CD14-positive monocyte (primary cell): ENCODE data around the gene BCOR. TPM values are rescaled to one million over a fixed set of nuclear protein-coding genes. Genes with fewer than 3 reads are reported as not detected.

Source experiments
- DNase-seq, 3 donors: peaks; one replicate each; pipeline ENCODE4 v3.0.0-alpha.2; 2011 to 2022
- H2AFZ ChIP-seq: 2 replicates; pipeline ENCODE4 v1.6.0; 2012; ENCODE audit warnings: mild to moderate bottlenecking, low read depth, low read length, inconsistent platforms; ENCODE audit not compliant: insufficient read depth, poor library complexity, severe bottlenecking
- H3K27ac ChIP-seq, 2 donors: 1 replicate in 1 of 2; 2 replicates in 1 of 2; pipeline ENCODE4 v1.5.1; 2012 to 2013; ENCODE audit warnings: low read length in 2 of 2, control low read depth in 1 of 2, inconsistent platforms in 1 of 2, low read depth in 1 of 2, mild to moderate bottlenecking in 1 of 2
- H3K27me3 ChIP-seq, 2 donors: one replicate each; pipeline versions ENCODE4 v1.6.0 to v1.6.1; 2011 to 2013; ENCODE audit warnings: low read length in 2 of 2; ENCODE audit not compliant: control insufficient read depth in 2 of 2, insufficient read depth in 2 of 2
- H3K36me3 ChIP-seq, 2 donors: replicated peaks in 1 of 2; 1 replicate in 1 of 2; 2 replicates in 1 of 2; pipeline versions ENCODE4 v1.5.1 to v1.6.1; 2012 to 2013; ENCODE audit warnings: low read length in 2 of 2, control low read depth in 1 of 2, inconsistent platforms in 1 of 2, mild to moderate bottlenecking in 1 of 2; ENCODE audit not compliant: insufficient read depth in 2 of 2, control insufficient read depth in 1 of 2
- H3K4me1 ChIP-seq, 2 donors: 1 replicate in 1 of 2; 2 replicates in 1 of 2; pipeline versions ENCODE4 v1.5.1 to v1.6.1; 2012 to 2013; ENCODE audit warnings: low read length in 2 of 2, control low read depth in 1 of 2, inconsistent platforms in 1 of 2, mild to moderate bottlenecking in 1 of 2, moderate library complexity in 1 of 2; ENCODE audit not compliant: insufficient read depth in 2 of 2, control insufficient read depth in 1 of 2
- H3K4me2 ChIP-seq: replicated peaks from 2 replicates; pipeline ENCODE3; 2012; ENCODE audit warnings: low read length, moderate library complexity, mild to moderate bottlenecking; ENCODE audit not compliant: poor library complexity, severe bottlenecking; ENCODE audit errors: extremely low read depth
- H3K4me3 ChIP-seq, 3 experiments: fragments of 200-600 bp in 1 of 3; sonication (generic) in 1 of 3; replicated peaks in 1 of 3; 1 replicate in 2 of 3; 2 replicates in 1 of 3; pipeline ENCODE4 v1.5.1; 2011 to 2013; ENCODE audit warnings: low read length in 3 of 3, mild to moderate bottlenecking in 3 of 3, control low read depth in 2 of 3, low read depth in 2 of 3, inconsistent platforms in 1 of 3, moderate library complexity in 1 of 3
- H3K79me2 ChIP-seq: 2 replicates; pipeline ENCODE4 v1.6.0; 2012; ENCODE audit warnings: mild to moderate bottlenecking, control low read depth, inconsistent platforms, low read length, moderate library complexity; ENCODE audit not compliant: insufficient read depth
- H3K9ac ChIP-seq: 2 replicates; pipeline ENCODE4 v1.6.0; 2017; ENCODE audit warnings: low read length, mild to moderate bottlenecking; ENCODE audit not compliant: insufficient read depth, poor library complexity, severe bottlenecking
- H3K9me3 ChIP-seq, 2 donors: replicated peaks in 1 of 2; 1 replicate in 1 of 2; 2 replicates in 1 of 2; pipeline versions ENCODE4 v1.5.1 to v1.6.1; 2012 to 2013; ENCODE audit warnings: low read length in 2 of 2, control low read depth in 1 of 2; ENCODE audit not compliant: control insufficient read depth in 1 of 2, insufficient read depth in 1 of 2
- H4K20me1 ChIP-seq: 2 replicates; pipeline ENCODE4 v1.6.0; 2012; ENCODE audit warnings: mild to moderate bottlenecking, low read length, control low read depth, moderate library complexity; ENCODE audit not compliant: insufficient read depth
- H3K27ac Mint-ChIP-seq, 7 donors: one replicate each; pipeline ENCODE4 v1.8.0; 2020; ENCODE audit warnings: mild to moderate bottlenecking in 7 of 7, mixed read lengths in 7 of 7, moderate library complexity in 6 of 7, inconsistent platforms in 2 of 7
- H3K27me3 Mint-ChIP-seq, 3 donors: one replicate each; pipeline ENCODE4 v1.8.0; 2021 to 2022; ENCODE audit warnings: low read depth in 3 of 3, mild to moderate bottlenecking in 3 of 3, mixed read lengths in 3 of 3, moderate library complexity in 3 of 3, inconsistent platforms in 1 of 3
- H3K36me3 Mint-ChIP-seq, 2 donors: one replicate each; pipeline ENCODE4 v1.8.0; 2020; ENCODE audit warnings: mixed read lengths in 2 of 2, inconsistent platforms in 1 of 2, mild to moderate bottlenecking in 1 of 2
- H3K4me1 Mint-ChIP-seq: one replicate; pipeline ENCODE4 v1.8.0; 2020; ENCODE audit warnings: mild to moderate bottlenecking, mixed read lengths
- H3K4me3 Mint-ChIP-seq, 2 donors: one replicate each; pipeline ENCODE4 v1.8.0; 2020; ENCODE audit warnings: mild to moderate bottlenecking in 2 of 2, mixed read lengths in 2 of 2, moderate library complexity in 1 of 2
- H3K9me3 Mint-ChIP-seq, 7 donors: one replicate each; pipeline ENCODE4 v1.8.0; 2020 to 2022; ENCODE audit warnings: mixed read lengths in 7 of 7, mild to moderate bottlenecking in 6 of 7, moderate library complexity in 6 of 7, inconsistent platforms in 2 of 7
- CTCF ChIP-seq: fragments of 200-600 bp; IDR thresholded peaks from one replicate; pipeline ENCODE4 v1.8.0; 2022; ENCODE audit warnings: antibody characterized with exemption, mild to moderate bottlenecking
- WGBS: methylation state at CpG from one replicate; pipeline ENCODE4 v1.1.5; 2013; ENCODE audit warnings: missing lambda C conversion rate; ENCODE audit not compliant: insufficient coverage; 5-methylcytosine and 5-hydroxymethylcytosine counted together
- intact Hi-C, 2 donors: fragments of 100-400 bp; cut with micrococcal nuclease; formaldehyde crosslinking; loops; one replicate each; pipeline versions ENCODE4 v1.15.0 to v1.15.1; 2023
- polyA plus RNA-seq, 3 donors: library from polyadenylated mRNA; depleted of rRNA in 1 of 3; unstranded in 2 of 3; stranded (reverse) in 1 of 3; fragments of 300-500 nt in 2 of 3; fragments of >200 nt in 1 of 3; fragmentation: Illumina TruSeq in 2 of 3; gene quantifications; 1 replicate in 2 of 3; 2 replicates in 1 of 3; pipeline ENCODE4 v1.2.3, GENCODE V29; 2012 to 2021

The BCOR gene
- polyA plus RNA-seq, 3 donors, result 1.1 to 8.2 (median 2.6) TPM

- H3K4me1 ChIP-seq, result no peaks in the 10 kb centered on the region
- H3K9ac ChIP-seq, result no peak overlapping the region
- no peak overlapping the region for H3K27ac ChIP-seq
- Mint-ChIP-seq H3K27ac (no peak overlapping the region), H3K9me3 (peaks cover 11 to 47% (median 26%) of the 10 kb centered on the region in 7 donors), H3K27me3 (peaks cover 0 to 2% (median 0%) of the 10 kb centered on the region in 3 donors), H3K4me3 (no peak overlapping the region), H3K36me3 (peaks cover 35 to 46% of the 10 kb centered on the region in 2 donors), H3K4me1 (no peaks in the 10 kb centered on the region)
- H3K4me3 ChIP-seq, result no peak overlapping the region
- no peaks in the 10 kb centered on the region for H3K79me2 ChIP-seq
- H3K4me2 ChIP-seq, result no peak overlapping the region
- H4K20me1 ChIP-seq, result no peaks in the 10 kb centered on the region
- peaks cover 9 to 16% of the 10 kb centered on the region in 2 donors for H3K9me3 ChIP-seq
- no peaks in the 10 kb centered on the region for H3K27me3 ChIP-seq
- H2AFZ ChIP-seq, result no peak overlapping the region
- peaks cover 38 to 39% of the 10 kb centered on the region in 2 donors for H3K36me3 ChIP-seq
- intact Hi-C loops, result no loop called here
- TF ChIP-seq CTCF, result no peak
- DNase-seq, result no peak
Observed at GRCh38 chrX:40047485-40047884, 50.3 kb downstream of the BCOR start.

GRCh38 chrX:40043895-40044294 is 53.9 kb downstream of the BCOR start:
- H2AFZ ChIP-seq, result no peak overlapping the region
- peaks cover 7 to 9% of the 10 kb centered on the region in 2 donors for H3K4me1 ChIP-seq
- H3K4me2 ChIP-seq, result no peak overlapping the region
- H3K27ac ChIP-seq, result no peak overlapping the region
- intact Hi-C loops, result no loop called here
- no peaks in the 10 kb centered on the region for H3K9me3 ChIP-seq
- no peaks in the 10 kb centered on the region for H4K20me1 ChIP-seq
- DNase-seq, result no peak
- no peak overlapping the region for H3K4me3 ChIP-seq
- TF ChIP-seq CTCF, result no peak
- no peak overlapping the region for H3K9ac ChIP-seq
- Mint-ChIP-seq H3K27me3 (peaks cover 0 to 10% (median 2%) of the 10 kb centered on the region in 3 donors), H3K9me3 (peaks cover 0 to 32% (median 4%) of the 10 kb centered on the region in 7 donors), H3K4me1 (peaks cover 13% of the 10 kb centered on the region), H3K27ac (no peak overlapping the region), H3K4me3 (no peak overlapping the region), H3K36me3 (peaks cover 4 to 10% of the 10 kb centered on the region in 2 donors)
- H3K79me2 ChIP-seq, result no peaks in the 10 kb centered on the region
- no CpG with 5 or more reads among the region's 3 CpGs for WGBS
- peaks cover 4% of the 10 kb centered on the region in 2 donors for H3K36me3 ChIP-seq
- no peaks in the 10 kb centered on the region for H3K27me3 ChIP-seq
